ENCODE data around the gene COPS3. TPM values are rescaled to one million over a fixed set of nuclear protein-coding genes. Genes with fewer than 3 reads are reported as not detected.

COPS3 gene
- total and polyA plus RNA-seq, 9 of the 15 experiments (the other 6 are each of a cell fraction or from before 2014, with no cell fraction given) = 92.4 to 295 (median 167) TPM

DNA sequence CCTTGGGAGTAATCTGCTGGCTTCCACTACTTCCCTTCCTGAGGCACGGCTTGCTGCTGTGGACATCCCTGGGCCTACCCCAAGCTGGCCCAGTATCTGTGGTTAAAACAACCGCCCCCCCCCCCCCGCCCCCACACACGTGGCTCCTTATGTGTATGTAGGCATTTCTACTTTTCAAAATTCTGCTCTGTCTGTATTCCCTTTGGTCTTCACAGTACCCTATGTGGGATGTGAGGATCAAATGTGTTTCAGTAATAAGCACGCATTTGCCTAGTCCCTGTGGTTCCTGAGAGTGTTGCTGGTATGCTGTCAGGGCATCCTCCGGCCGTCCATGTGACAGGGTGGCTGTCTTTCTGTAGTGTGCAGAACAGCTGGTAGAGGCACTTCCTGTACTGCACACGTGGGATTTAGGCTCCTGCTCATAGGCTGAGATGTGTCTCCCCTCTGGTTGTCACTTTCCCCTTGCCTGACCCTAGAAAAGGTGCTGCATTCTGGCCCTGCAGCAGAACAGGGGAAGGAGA lies 24.3 kb upstream of the COPS3 start (continued):
- TF ChIP-seq NCOR1 (IDR thresholded peaks at IDR 0.05) (0 out of 2 replicates have a peak, but pooled peaks have one; percentile 20), RAD51 (IDR thresholded peaks at IDR 0.05; ENCODE audit: borderline replicate concordance, low read depth) (peak; percentile 68; the same call in 1 of the 2 replicates), C11orf30 (IDR thresholded peaks at IDR 0.05; ENCODE audit: low read depth) (no peak), HDAC2 (IDR thresholded peaks at IDR 0.05) (0 out of 2 replicates have a peak, but pooled peaks have one; percentile 34), SIN3B (IDR thresholded peaks at IDR 0.05; ENCODE audit: low read depth) (no peak), ZNF347 (CRISPR knock-in tag; IDR thresholded peaks at IDR 0.05; ENCODE audit: low read depth) (no peak), GATAD2B (IDR thresholded peaks at IDR 0.05; ENCODE audit: borderline replicate concordance) (no peak), THRAP3 (IDR thresholded peaks at IDR 0.05; ENCODE audit: borderline replicate concordance) (no peak), BHLHE40 (IDR thresholded peaks at IDR 0.05; ENCODE audit: low read length) (peak; percentile 6; the same call in 1 of the 2 replicates), ZFP36 (IDR thresholded peaks at IDR 0.05; ENCODE audit: low read depth, low read length, partially characterized antibody) (no peak), NCOA6 (IDR thresholded peaks at IDR 0.05) (no peak), SMAD4 (CRISPR knock-in tag; conservative IDR thresholded peaks at IDR 0.05) (no peak), ZBTB17 (CRISPR knock-in tag; IDR thresholded peaks at IDR 0.05) (no peak)
- TF ChIP-seq, protein P1, sequence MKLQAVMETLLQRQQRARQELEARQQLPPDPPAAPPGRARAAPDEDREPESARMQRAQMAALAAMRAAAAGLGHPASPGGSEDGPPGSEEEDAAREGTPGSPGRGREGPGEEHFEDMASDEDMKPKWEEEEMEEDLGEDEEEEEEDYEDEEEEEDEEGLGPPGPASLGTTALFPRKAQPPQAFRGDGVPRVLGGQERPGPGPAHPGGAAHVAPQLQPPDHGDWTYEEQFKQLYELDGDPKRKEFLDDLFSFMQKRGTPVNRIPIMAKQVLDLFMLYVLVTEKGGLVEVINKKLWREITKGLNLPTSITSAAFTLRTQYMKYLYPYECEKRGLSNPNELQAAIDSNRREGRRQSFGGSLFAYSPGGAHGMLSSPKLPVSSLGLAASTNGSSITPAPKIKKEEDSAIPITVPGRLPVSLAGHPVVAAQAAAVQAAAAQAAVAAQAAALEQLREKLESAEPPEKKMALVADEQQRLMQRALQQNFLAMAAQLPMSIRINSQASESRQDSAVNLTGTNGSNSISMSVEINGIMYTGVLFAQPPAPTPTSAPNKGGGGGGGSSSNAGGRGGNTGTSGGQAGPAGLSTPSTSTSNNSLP (IDR thresholded peaks at IDR 0.05; ENCODE audit: borderline replicate concordance, low read depth, low read length) = no peak
- TF ChIP-seq, protein P2, sequence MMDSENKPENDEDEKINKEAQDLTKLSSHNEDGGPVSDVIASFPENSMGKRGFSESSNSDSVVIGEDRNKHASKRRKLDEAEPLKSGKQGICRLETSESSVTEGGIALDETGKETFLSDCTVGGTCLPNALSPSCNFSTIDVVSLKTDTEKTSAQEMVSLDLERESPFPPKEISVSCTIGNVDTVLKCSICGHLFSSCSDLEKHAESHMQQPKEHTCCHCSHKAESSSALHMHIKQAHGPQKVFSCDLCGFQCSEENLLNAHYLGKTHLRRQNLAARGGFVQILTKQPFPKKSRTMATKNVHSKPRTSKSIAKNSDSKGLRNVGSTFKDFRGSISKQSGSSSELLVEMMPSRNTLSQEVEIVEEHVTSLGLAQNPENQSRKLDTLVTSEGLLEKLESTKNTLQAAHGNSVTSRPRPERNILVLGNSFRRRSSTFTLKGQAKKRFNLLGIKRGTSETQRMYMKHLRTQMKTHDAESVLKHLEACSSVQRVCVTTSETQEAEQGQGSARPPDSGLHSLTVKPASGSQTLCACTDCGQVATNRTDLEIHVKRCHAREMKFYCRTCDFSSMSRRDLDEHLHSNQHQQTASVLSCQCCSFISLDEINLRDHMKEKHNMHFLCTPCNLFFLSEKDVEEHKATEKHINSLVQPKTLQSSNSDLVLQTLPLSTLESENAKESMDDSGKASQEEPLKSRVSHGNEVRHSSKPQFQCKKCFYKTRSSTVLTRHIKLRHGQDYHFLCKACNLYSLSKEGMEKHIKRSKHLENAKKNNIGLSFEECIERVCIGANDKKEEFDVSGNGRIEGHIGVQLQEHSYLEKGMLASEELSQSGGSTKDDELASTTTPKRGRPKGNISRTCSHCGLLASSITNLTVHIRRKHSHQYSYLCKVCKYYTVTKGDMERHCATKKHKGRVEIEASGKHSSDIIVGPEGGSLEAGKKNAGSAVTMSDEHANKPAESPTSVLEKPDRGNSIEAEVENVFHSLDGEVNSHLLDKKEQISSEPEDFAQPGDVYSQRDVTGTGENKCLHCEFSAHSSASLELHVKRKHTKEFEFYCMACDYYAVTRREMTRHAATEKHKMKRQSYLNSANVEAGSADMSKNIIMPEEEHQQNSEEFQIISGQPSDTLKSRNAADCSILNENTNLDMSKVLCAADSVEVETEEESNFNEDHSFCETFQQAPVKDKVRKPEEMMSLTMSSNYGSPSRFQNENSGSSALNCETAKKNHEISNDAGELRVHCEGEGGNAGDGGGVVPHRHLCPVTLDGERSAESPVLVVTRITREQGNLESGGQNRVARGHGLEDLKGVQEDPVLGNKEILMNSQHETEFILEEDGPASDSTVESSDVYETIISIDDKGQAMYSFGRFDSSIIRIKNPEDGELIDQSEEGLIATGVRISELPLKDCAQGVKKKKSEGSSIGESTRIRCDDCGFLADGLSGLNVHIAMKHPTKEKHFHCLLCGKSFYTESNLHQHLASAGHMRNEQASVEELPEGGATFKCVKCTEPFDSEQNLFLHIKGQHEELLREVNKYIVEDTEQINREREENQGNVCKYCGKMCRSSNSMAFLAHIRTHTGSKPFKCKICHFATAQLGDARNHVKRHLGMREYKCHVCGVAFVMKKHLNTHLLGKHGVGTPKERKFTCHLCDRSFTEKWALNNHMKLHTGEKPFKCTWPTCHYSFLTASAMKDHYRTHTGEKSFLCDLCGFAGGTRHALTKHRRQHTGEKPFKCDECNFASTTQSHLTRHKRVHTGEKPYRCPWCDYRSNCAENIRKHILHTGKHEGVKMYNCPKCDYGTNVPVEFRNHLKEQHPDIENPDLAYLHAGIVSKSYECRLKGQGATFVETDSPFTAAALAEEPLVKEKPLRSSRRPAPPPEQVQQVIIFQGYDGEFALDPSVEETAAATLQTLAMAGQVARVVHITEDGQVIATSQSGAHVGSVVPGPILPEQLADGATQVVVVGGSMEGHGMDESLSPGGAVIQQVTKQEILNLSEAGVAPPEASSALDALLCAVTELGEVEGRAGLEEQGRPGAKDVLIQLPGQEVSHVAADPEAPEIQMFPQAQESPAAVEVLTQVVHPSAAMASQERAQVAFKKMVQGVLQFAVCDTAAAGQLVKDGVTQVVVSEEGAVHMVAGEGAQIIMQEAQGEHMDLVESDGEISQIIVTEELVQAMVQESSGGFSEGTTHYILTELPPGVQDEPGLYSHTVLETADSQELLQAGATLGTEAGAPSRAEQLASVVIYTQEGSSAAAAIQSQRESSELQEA (IDR thresholded peaks at IDR 0.05; ENCODE audit: low read depth) = no peak
- TF ChIP-seq, protein P3, sequence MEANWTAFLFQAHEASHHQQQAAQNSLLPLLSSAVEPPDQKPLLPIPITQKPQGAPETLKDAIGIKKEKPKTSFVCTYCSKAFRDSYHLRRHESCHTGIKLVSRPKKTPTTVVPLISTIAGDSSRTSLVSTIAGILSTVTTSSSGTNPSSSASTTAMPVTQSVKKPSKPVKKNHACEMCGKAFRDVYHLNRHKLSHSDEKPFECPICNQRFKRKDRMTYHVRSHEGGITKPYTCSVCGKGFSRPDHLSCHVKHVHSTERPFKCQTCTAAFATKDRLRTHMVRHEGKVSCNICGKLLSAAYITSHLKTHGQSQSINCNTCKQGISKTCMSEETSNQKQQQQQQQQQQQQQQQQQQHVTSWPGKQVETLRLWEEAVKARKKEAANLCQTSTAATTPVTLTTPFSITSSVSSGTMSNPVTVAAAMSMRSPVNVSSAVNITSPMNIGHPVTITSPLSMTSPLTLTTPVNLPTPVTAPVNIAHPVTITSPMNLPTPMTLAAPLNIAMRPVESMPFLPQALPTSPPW (CRISPR knock-in tag; IDR thresholded peaks at IDR 0.05) = peak; percentile 65

Measured in K562 (cell line).